Measurements from ENCODE around the gene UIMC1.
"Not testable (repeated sequence)": the region's sequence is repeated elsewhere in the genome, so short reads cannot be mapped to it uniquely, and the experiment has no call there.

Gene UIMC1

GRCh38 chr5:177005619-177006264 lies 837 bp downstream of the UIMC1 start:
- DNase-seq = peak; percentile 88

- no peak for DNase-seq
These were observed 1.6 kb downstream of the UIMC1 start for GRCh38 chr5:177004961-177005360.

DNA sequence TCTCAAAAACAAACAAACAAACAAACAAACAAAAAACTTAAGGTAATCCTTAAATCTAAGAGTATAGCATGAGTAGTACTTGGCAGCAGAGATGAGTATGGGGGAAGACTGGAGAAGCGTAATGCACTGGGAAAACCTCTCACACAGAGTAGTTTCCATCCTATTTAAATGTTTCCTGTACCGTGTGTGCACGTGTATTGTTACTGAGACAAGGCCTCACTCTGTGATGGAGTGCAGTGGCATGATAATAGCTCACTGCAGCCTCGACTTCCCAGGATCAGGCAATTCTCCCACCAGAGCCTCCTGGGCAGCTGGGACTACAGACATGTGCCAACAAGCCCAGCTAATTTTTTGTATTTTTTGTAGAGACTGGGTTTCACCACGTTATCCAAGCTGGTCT lies 2.9 kb downstream of the UIMC1 start:
- no peak for DNase-seq

DNA sequence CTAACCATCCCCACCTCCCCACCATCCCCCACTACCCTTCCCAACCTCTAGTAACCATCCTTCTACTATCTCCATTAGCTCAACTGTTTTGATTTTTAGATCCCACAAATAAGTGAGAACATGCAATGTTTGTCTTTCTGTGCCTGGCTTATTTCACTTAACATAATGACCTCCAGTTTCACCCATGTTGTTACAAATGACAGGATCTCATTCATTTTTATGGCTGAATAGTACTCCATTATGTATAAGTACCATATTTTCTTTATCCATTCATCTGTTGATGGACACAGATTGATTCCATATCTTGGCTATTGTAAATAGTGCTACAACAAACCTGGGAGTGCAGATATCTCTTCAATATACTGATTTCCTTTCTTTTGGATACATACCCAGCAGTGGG lies 7.1 kb downstream of the UIMC1 start:
- not testable (repeated sequence) for DNase-seq

GRCh38 chr5:176998828-176999227 lies 7.8 kb downstream of the UIMC1 start:
- no peak for DNase-seq

- peak; percentile 25 for DNase-seq
These were observed 9.8 kb downstream of the UIMC1 start for GRCh38 chr5:176996780-176997179.

DNA sequence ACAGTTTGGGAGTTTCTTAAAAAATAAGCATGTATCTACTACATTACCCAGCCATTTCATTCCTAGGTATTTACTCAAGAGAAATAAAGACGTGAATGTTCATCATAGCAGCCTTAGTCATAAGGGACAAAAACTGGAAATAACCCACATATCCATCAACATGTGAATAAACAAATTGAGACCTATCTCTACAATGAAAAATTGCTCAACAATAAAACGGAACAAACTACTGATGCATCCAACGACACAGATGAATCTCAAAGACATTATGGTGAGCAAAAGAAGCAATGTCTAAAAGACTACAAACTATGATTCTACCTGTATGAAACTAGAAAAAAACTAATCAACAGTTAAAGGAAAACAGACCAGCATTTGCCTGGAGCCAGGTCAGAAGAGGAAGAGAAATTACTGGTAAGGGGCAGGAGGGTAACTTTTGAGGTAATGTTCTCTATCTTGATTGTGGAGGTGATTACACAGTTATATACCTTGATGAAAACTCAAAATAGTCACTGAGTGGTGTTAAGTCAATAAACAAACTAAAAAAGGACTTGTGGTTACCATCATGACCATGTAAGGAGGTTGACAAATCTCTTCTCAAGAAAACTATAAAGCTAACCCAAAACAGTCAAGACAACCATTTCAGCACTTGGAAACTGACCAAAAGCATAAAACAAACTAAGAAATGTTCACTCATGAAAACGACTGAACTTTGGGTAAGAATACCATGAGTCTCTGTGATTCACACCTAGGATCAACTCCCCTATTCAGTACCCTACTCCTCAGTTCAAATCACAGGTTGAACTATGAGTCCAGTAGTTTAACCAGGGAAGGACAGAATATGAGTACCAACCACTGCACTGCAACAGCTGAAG lies 10.4 kb downstream of the UIMC1 start:
- peak; percentile 45 for DNase-seq

- no peak for DNase-seq
These were observed 11.5 kb downstream of the UIMC1 start for GRCh38 chr5:176995122-176995490.

DNA sequence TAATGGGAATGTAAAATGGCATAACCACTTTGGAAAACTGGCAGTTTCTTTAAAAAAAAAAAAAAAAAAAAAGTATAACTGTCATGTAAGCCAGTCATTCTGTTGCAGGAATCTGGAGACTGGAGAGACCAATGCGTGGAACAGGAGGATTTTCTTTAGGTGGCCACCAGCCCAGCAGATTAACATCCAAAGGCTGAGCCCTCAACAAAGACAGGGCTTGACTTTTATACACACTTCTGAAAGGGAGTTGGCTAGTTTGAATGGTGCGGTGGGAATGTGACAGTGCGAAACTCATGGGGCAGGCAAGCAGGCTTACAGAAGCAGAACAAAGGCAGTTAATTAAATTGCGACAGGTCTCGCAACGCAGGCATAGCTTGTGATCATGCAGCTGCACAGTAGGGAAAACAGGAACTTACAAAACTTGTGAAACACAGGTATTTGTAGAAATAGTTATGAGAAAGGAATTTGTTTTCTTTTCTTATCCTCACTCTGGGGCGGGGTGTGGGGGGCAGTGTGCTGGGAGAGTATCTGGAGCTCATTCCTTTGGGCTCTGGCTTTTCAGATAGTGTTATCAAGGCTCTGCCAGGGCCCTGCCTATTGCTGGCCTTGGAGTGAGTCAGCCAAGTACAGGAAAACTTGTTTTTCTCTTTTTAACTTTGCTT lies 12.0 kb downstream of the UIMC1 start:
- peak; percentile 79 for DNase-seq

- DNase-seq = not testable (repeated sequence)
These were observed 13.5 kb downstream of the UIMC1 start for GRCh38 chr5:176993081-176993480.

DNA sequence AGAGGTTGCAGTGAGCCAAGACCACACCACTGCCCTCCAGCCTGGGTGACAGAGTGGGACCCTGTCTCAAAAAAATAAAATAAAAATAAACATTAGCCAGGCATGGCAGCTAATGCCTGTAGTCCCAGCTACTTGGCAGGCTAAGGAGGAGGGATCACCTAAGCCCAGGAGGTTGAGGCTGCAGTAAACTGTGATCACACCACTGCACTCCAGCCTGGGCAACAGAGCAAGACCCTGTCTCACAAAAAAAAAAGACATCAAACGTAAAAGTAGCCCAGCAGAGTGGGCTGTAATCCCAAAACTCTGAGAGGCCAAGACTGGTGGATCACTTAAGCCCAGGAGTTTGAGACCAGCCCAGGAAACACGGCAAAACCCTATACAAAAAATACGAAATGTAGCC lies 19.0 kb downstream of the UIMC1 start:
- DNase-seq = no peak

DNA sequence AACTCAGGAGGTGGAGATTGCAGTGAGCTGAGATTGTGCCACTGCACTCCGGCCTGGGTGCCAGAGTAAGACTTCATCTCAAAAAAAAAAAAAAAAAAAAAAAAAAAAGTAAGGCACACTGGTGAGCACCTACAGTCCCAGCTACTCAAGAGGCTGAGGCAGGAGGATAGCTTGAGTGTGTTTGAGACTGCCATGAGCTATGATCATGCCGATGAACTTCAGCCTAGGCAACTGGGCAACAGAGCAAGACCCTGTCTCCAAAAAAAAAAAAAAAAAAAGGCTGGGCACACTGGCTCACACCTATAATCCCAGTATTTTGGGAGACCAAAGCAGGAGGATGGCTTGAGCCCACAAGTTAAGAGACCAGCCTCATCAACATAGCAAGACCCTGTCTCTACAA lies 20.3 kb downstream of the UIMC1 start:
- DNase-seq = no peak

- peak; percentile 31 for DNase-seq
These were observed 21.1 kb downstream of the UIMC1 start for GRCh38 chr5:176985516-176985915.

DNA sequence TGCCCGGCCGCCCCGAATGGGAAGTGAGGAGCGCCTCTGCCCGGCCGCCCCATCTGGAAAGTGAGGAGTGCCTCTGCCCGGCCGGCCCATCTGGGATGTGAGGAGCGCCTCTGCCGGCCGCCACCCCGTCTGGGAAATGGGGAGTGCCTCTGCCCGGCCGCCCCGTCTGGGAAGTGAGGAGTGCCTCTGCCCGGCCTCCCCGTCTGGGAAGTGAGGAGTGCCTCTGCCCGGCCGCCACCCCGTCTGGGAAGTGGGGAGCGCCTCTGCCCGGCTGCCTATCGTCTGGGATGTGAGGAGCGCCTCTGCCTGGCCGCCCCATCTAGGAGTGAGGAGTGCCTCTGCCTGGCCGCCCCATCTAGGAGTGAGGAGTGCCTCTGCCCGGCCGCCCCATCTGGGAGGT lies 22.4 kb downstream of the UIMC1 start:
- DNase-seq = not testable (repeated sequence)

DNA sequence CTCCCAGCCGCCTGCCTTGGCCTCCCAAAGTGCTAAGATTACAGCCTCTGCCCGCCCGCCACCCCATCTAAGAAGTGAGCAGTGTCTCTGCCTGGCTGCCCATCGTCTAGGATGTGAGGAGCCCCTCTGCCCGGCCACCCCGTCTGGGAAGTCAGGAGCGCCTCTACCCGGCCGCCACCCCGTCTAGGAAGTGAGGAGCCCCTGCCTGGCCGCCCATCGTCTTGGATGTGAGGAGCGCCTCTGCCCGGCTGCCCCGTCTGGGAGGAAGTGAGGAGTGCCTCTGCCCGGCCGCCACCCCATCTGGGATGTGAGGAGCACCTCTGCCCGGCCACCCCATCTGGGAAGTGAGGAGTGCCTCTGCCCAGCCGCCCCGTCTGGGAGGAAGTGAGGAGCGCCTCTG lies 23.0 kb downstream of the UIMC1 start:
- not testable (repeated sequence) for DNase-seq

DNA sequence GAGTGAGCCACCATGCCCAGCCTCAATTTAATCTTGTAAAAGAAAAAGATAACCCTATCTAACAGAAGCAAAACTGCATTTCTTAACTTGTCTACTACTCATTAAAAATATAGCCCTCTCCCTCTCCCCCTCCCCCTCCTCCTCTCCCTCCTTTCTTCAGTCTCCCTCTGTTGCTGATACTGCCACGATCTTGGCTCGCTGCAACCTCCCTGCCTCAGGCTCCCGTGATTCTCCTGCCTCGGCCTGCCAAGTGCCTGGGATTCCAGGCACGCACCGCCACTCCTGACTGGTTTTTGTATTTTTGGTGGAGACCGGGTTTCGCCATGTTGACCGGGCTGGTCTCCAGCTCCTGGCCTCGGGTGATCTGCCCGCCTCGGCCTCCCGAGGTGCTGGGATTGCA lies 23.5 kb downstream of the UIMC1 start:
- DNase-seq = not testable (repeated sequence)

DNA sequence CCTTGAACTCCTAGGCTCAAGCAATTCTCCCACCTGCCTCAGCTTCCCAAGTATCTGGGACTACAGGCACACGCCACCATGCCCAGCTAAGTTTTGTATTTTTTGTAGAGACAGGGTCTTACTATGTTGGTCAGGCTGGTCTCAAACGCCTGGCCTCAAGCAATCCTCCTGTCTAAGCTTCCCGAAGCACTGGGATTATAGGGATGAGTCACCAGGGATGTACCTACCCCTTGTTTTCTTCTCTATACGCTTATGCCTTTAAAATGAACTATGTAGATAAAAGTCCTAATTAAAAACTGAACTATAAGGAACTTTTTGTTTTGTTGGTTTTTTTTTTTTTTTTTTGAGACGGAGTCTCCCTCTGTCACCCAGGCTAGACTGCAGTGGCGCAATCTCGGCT lies 25.8 kb downstream of the UIMC1 start:
- DNase-seq = no peak

- DNase-seq = no peak
These were observed 26.9 kb downstream of the UIMC1 start for GRCh38 chr5:176979669-176980068.

GRCh38 chr5:176965633-176966032 lies 40.9 kb downstream of the UIMC1 start:
- no peak for DNase-seq

DNA sequence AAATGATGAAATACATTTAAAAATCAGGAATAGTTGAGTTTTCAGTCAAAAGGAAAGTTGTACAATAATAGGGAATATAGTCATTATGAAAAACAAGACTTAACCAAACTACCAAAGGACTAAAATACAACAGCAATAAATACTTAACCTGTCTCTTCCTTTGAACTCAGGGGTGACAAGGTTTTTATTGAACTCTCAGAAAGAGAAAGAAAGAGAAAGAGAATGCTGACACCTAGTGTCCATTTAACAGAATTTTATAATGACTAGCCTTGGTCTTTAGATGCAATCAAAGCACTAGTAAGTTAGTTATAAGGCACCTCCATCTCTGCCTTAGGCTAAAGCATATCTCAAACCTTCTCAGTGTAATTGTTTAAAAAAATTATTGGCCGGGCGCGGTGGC lies 47.5 kb downstream of the UIMC1 start:
- peak; percentile 38 for DNase-seq

DNA sequence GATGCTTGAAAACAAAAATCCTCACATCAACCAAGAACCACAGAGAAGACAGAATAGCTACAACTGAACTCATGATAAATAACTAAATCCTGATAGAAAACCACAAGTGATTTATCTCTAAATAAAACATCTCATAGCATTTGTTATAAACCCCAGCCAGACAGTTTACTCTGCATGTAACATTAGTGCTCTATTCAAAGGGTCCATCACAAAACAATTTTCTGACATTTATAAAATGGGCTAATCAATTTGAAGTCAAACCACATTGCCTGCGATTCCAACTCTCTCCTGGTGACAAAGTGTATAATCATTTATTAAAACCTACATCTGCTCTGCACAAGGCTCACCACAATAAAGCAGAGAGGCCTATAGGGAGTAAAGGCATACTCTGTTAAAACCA lies 49.8 kb downstream of the UIMC1 start:
- no peak for DNase-seq

DNA sequence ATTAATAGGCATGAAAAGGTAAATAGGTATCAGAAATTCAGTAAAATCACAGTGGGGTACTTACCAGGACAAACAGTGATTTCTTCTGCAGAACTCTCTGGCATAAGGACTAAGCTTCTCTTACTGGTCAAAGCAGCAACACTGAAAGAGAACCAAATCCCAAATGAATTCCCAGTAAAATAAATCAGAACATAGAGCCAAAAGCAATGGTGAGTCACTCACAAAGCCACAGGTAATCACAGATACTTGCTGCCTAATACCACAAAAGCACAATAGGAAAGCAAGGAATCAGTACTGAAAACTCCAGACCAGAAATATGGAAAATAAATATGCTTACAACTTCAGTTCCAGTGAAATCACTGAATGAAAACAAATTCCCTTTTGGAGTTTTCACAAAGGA lies 50.7 kb downstream of the UIMC1 start:
- DNase-seq = no peak

GRCh38 chr5:176954050-176954449 lies 52.5 kb downstream of the UIMC1 start:
- DNase-seq = no peak
